GM10266 (cell line): Measurements from ENCODE around the gene SAE1.
"Not testable (repeated sequence)": the region's sequence is repeated elsewhere in the genome, so short reads cannot be mapped to it uniquely, and the experiment has no call there.

Source experiments
- DNase-seq: peaks from one replicate; pipeline ENCODE4 v3.0.0; 2012; ENCODE audit errors: extremely low spot score
- TF ChIP-seq, protein P1 (sequence below): IDR thresholded peaks from 2 replicates; pipeline ENCODE4 v1.5.1; 2012; ENCODE audit warnings: mild to moderate bottlenecking, low read depth; ENCODE audit not compliant: control insufficient read depth, insufficient read depth; ENCODE audit errors: missing control alignments

SAE1 gene

DNA sequence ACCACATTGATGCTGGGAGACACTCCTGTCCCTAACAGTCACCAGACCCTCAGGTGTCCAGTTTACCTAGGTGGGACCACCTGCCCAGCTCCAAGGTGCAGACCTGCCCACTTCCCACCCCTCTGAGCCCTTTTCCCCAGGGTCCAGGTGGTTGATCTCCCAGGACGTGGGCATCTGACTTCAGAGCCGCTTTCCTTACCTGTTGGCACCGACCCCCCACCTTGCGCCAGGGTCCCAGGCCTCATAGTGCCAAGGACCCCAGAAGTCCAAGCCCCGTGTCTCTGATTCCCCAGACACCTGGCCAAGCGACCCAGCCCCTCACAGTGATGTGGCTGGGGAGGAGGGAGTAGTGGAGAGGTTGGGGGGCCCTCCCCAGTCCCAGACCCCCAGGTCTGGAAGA lies 109.9 kb downstream of the SAE1 start:
- TF ChIP-seq, protein P1, sequence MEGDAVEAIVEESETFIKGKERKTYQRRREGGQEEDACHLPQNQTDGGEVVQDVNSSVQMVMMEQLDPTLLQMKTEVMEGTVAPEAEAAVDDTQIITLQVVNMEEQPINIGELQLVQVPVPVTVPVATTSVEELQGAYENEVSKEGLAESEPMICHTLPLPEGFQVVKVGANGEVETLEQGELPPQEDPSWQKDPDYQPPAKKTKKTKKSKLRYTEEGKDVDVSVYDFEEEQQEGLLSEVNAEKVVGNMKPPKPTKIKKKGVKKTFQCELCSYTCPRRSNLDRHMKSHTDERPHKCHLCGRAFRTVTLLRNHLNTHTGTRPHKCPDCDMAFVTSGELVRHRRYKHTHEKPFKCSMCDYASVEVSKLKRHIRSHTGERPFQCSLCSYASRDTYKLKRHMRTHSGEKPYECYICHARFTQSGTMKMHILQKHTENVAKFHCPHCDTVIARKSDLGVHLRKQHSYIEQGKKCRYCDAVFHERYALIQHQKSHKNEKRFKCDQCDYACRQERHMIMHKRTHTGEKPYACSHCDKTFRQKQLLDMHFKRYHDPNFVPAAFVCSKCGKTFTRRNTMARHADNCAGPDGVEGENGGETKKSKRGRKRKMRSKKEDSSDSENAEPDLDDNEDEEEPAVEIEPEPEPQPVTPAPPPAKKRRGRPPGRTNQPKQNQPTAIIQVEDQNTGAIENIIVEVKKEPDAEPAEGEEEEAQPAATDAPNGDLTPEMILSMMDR: no peak
- no peak for DNase-seq

DNA sequence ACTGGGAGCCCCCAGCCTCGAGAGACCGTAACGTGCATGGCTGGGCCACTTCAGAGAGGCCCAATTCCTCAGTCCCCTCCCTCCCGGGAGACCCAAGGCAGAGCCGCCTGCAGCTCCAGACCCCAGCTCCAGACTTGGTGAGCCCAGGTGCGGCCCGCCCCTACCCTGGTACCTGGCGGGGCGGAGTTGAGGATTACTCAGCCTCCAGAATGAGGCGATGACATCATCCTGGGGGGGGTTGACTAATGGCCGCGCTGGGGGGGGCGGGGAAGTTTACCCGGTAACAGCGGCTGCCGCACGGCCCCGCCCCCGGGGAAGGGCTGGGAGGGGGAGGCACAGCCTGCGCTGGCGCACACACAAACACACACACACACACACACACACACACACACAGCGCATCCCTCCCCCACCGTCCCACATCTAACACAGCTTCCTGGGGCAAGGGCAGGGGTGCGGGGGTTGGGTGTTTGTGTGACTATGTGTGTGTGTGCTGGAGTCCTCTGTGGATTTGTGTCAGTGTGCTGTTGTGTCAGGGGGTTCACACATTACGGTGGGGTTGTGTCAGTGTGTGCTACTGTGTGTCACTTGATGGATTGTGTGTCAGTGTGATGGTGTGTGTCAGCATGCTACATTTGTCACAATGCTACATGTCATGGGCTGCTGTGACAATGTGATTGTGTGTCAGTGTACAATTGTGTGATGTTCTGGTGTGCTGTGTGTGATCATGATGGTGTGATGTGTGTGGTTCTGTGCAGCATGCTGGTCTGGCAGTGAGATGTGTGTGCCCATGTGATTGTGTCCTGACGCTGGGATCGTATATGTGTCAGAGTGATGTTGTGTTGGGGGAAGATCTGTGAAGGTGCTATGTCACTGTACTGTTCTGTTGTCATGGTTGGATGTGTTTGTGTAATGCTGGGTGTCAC lies 110.6 kb downstream of the SAE1 start:
- peak; percentile 90 for DNase-seq
- TF ChIP-seq, protein P1: no peak

DNA sequence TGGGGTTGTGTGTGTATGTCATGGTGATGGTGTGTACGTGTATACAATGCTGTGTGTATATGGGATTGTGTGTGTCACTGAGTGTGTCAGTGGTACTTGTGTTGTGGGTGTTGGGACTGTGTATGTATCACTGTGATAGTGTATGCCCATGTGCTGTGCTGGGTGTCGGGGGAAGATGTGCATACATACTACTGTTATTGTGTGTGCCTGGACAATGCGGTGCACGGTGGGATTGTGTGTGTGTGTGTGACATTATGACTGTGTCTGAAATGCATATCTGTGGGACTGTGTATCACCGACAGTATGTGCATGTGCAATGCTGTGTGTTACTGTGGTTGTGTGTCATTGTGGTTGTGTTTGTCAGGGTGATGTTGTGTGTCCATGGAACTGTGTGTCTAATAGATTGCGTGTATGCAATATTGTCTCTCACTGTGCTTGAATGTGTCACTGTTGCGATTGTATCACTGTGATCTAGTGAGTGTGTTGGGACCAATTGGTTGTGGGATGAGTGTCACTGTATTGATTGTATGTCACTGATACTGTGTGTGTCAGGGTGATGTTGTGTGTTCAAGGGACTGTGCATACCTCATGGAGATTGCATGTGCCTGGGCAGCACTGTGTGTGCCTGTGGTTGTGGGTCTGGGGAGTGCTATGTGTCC lies 111.4 kb downstream of the SAE1 start:
- TF ChIP-seq, protein P1: no peak
- no peak for DNase-seq

DNA sequence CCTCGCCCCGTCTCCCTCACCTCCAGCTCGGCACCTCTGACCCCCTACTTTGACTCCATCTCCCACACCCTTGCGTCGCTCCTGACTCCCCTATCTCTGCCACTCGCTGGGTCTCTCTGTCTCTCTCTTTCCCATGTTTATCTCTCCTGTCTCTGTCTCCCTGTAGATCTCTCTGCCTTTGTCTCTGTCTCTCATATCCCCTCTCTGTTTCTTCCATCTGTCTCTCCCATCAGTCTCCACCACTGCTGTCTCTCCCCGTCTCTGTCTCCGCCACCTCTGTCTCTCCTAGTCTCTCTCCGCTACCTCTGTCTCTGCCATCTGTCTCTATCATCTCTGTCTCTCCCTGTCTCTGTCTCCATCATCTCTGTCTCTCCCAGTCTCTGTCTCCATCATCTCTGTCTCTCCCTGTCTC lies 112.7 kb downstream of the SAE1 start:
- DNase-seq: no peak

DNA sequence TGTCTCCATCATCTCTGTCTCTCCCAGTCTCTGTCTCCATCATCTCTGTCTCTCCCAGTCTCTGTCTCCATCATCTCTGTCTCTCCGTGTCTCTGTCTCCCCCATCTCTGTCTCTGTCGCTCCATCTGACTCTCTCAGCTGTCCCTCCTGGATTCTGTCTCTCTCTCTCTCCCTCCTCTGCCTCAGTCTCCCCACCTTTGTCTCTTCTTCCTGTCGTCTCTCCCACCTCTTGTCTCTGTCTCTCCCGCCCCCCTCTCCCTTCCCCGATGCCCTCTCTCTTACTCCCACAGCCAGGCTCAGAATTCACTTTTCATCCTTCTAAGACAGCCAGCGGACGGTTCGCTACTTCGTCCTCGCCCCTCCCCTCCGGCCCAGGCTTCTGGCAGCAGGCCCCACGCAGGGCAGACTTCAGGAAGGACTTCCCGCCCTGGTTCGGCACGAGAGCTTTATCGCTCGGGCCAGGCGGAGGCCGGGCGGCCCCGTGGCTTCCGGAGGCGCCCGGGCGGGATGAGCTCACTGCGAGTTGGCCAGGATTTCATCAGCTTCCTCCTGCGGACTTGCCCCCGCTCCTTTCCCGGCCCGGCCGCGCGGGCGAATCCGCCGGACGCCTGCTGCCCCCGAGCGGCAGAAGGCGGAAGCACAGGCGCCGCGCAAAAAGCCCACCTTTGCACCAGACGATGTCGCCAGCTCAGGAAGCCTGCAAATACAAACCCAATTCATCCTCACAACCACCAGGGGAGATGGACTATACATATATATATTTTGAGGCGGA lies 113.3 kb downstream of the SAE1 start:
- peak; percentile 92 for DNase-seq
- TF ChIP-seq, protein P1: peak; percentile 100

More for the DNA sequence above, 112.7 kb downstream of the SAE1 start:
- TF ChIP-seq, protein P1: no peak

DNA sequence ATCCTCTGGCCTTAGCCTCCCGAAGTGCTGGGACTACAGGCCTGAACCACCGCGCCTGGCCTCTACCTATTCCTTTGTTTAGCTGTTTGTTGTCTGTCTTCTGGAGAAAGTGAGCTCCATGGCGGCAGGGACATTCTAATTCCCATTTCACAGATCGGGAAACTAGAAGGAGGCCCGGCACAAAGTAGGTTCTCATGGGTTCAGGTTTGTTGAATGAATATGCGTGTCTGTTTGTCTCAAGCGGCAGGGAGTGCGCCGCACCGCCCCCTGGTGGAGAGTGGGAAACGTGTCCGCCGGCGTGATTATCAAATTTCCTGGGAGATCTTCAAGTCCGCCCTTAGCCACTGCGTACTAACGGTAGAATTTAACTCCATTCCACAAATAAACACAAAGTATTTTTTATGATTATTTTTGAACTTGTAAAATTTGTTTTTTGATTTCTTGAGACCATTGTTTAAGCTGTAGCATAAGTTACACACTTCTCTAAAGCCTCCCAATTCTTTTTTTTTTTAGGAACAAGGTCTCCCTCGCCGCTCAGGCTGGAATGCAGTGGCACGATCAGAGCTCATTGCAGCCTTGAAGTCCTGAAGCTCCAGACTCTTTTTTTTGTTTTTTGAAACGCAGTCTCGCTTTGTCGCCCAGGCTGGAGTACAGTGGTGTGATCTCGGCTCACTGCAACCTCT lies 116.8 kb downstream of the SAE1 start:
- DNase-seq: peak; percentile 74
- TF ChIP-seq, protein P1: peak; percentile 87

DNA sequence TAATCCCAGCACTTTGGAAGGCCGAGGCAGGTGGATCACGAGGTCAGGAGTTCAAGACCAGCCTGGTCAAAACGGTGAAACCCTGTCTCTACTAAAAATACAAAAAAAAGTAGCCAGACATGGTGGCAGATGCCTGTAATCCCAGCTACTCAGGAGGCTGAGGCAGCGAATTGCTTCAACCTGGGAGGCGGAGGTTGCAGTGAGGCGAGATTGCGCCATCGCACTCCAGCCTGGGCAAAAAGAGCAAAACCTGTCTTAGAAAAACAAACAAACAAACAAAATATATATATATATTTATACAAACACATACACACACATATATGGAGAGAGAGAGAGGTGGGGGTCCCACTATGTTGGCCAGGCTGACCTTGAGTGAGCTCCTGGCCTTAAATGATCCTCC lies 122.4 kb downstream of the SAE1 start:
- DNase-seq: not testable (repeated sequence)
